ENCODE measurements around the gene FARP2.

GRCh38 chr2:241443486-241444223, 87.6 kb downstream of the FARP2 start:
- no peak for TF ChIP-seq ZNF70 (CRISPR knock-in tag; IDR thresholded peaks at IDR 0.05)
- TF ChIP-seq ZFP3 (CRISPR knock-in tag; IDR thresholded peaks at IDR 0.05), result no peak
- no peak for TF ChIP-seq TOX (CRISPR knock-in tag; IDR thresholded peaks at IDR 0.05; ENCODE audit: borderline replicate concordance)
- TF ChIP-seq CREB5 (CRISPR knock-in tag; IDR thresholded peaks at IDR 0.05; ENCODE audit: low read depth), result no peak
- no peak for TF ChIP-seq RARB (CRISPR knock-in tag; IDR thresholded peaks at IDR 0.05)
- TF ChIP-seq PATZ1 (CRISPR knock-in tag; IDR thresholded peaks at IDR 0.05; ENCODE audit: borderline replicate concordance), result no peak
- no peak for TF ChIP-seq ARNTL (CRISPR knock-in tag; IDR thresholded peaks at IDR 0.05; ENCODE audit: borderline replicate concordance, low read depth)
